ENCODE data around the gene PNPO.
"Not testable (repeated sequence)": the region's sequence is repeated elsewhere in the genome, so short reads cannot be mapped to it uniquely, and the experiment has no call there.

The PNPO gene

GRCh38 chr17:47986520-47986919 is 45.1 kb downstream of the PNPO start:
- H3K9me2 ChIP-seq (replicated peaks; ENCODE audit: insufficient read depth, low read length), result no peaks in the 10 kb centered on the region
- H3K9me3 ChIP-seq (ENCODE audit: insufficient read depth, low read length), result no peaks in the 10 kb centered on the region
- TF ChIP-seq CTCF (IDR thresholded peaks at IDR 0.05; ENCODE audit: insufficient read depth, low read length, poor library complexity, severe bottlenecking) (no peak), EZH2phosphoT487 (conservative IDR thresholded peaks at IDR 0.05; ENCODE audit: low read length) (no peak)
- H3K9ac ChIP-seq (ENCODE audit: low read length), result no peak overlapping the region
- no peaks in the 10 kb centered on the region for H3K79me2 ChIP-seq (ENCODE audit: insufficient read depth, low read length)
- no peaks in the 10 kb centered on the region for H3F3A ChIP-seq (ENCODE audit: insufficient read depth)
- no peak overlapping the region for H3K4me3 ChIP-seq (ENCODE audit: insufficient read depth, low read length, poor library complexity, severe bottlenecking)
- H3K27ac ChIP-seq (ENCODE audit: low read depth, low read length), result no peak overlapping the region
- no peaks in the 10 kb centered on the region for H3K36me3 ChIP-seq (ENCODE audit: low read length)
- no peak overlapping the region for H3K4me2 ChIP-seq (ENCODE audit: low read depth, low read length, poor library complexity, severe bottlenecking)
- no peaks in the 10 kb centered on the region for H3K27me3 ChIP-seq (ENCODE audit: low read length)
- no peaks in the 10 kb centered on the region for H4K20me1 ChIP-seq (ENCODE audit: low read depth, low read length)
- no peak overlapping the region for H2AFZ ChIP-seq (ENCODE audit: low read depth, low read length, severe bottlenecking)

GRCh38 chr17:47987240-47987835 is 46.0 kb downstream of the PNPO start:
- H4K20me1 ChIP-seq (ENCODE audit: low read depth, low read length), result no peaks in the 10 kb centered on the region

GRCh38 chr17:47988445-47988844 is 47.1 kb downstream of the PNPO start:
- not testable (repeated sequence) for H3K9ac ChIP-seq (ENCODE audit: low read length); H4K20me1 ChIP-seq (ENCODE audit: low read depth, low read length); H3K4me2 ChIP-seq (ENCODE audit: low read depth, low read length, poor library complexity, severe bottlenecking); H2AFZ ChIP-seq (ENCODE audit: low read depth, low read length, severe bottlenecking); H3K9me2 ChIP-seq (replicated peaks; ENCODE audit: insufficient read depth, low read length); H3K4me3 ChIP-seq (ENCODE audit: insufficient read depth, low read length, poor library complexity, severe bottlenecking); H3K27me3 ChIP-seq (ENCODE audit: low read length); H3K36me3 ChIP-seq (ENCODE audit: low read length); H3K27ac ChIP-seq (ENCODE audit: low read depth, low read length); H3K79me2 ChIP-seq (ENCODE audit: insufficient read depth, low read length); H3F3A ChIP-seq (ENCODE audit: insufficient read depth); H3K9me3 ChIP-seq (ENCODE audit: insufficient read depth, low read length)

More at GRCh38 chr17:47987240-47987835, 46.0 kb downstream of the PNPO start:
- Histone ChIP-seq H3K27ac (ENCODE audit: low read depth, low read length) (no peak overlapping the region), H3K9me2 (replicated peaks; ENCODE audit: insufficient read depth, low read length) (no peaks in the 10 kb centered on the region), H3F3A (ENCODE audit: insufficient read depth) (no peaks in the 10 kb centered on the region), H3K9me3 (ENCODE audit: insufficient read depth, low read length) (no peaks in the 10 kb centered on the region), H3K79me2 (ENCODE audit: insufficient read depth, low read length) (no peaks in the 10 kb centered on the region), H3K27me3 (ENCODE audit: low read length) (no peaks in the 10 kb centered on the region), H3K4me2 (ENCODE audit: low read depth, low read length, poor library complexity, severe bottlenecking) (no peak overlapping the region), H3K36me3 (ENCODE audit: low read length) (no peaks in the 10 kb centered on the region), H3K9ac (ENCODE audit: low read length) (no peak overlapping the region), H2AFZ (ENCODE audit: low read depth, low read length, severe bottlenecking) (no peak overlapping the region), H3K4me3 (ENCODE audit: insufficient read depth, low read length, poor library complexity, severe bottlenecking) (no peak overlapping the region)
- no peak for TF ChIP-seq CTCF (IDR thresholded peaks at IDR 0.05; ENCODE audit: insufficient read depth, low read length, poor library complexity, severe bottlenecking)
- no peak for TF ChIP-seq EZH2phosphoT487 (conservative IDR thresholded peaks at IDR 0.05; ENCODE audit: low read length)

- Histone ChIP-seq H3K79me2 (ENCODE audit: insufficient read depth, low read length) (no peaks in the 10 kb centered on the region), H3K27ac (ENCODE audit: low read depth, low read length) (no peak overlapping the region), H3F3A (ENCODE audit: insufficient read depth) (no peaks in the 10 kb centered on the region), H3K4me2 (ENCODE audit: low read depth, low read length, poor library complexity, severe bottlenecking) (no peak overlapping the region), H3K27me3 (ENCODE audit: low read length) (no peaks in the 10 kb centered on the region), H3K9ac (ENCODE audit: low read length) (no peak overlapping the region), H3K36me3 (ENCODE audit: low read length) (no peaks in the 10 kb centered on the region), H3K9me2 (replicated peaks; ENCODE audit: insufficient read depth, low read length) (no peaks in the 10 kb centered on the region), H4K20me1 (ENCODE audit: low read depth, low read length) (no peaks in the 10 kb centered on the region), H3K4me3 (ENCODE audit: insufficient read depth, low read length, poor library complexity, severe bottlenecking) (no peak overlapping the region), H3K9me3 (ENCODE audit: insufficient read depth, low read length) (no peaks in the 10 kb centered on the region), H2AFZ (ENCODE audit: low read depth, low read length, severe bottlenecking) (no peak overlapping the region)
- TF ChIP-seq CTCF (IDR thresholded peaks at IDR 0.05; ENCODE audit: insufficient read depth, low read length, poor library complexity, severe bottlenecking) (no peak), EZH2phosphoT487 (conservative IDR thresholded peaks at IDR 0.05; ENCODE audit: low read length) (no peak)
Measured at GRCh38 chr17:47989159-47989558, 47.8 kb downstream of the PNPO start.

Data from SU-DHL-6 (cell line).